Activated CD4-positive, alpha-beta memory T cell treated with anti-CD3 and anti-CD28 coated beads for 36 hours (primary cell): ENCODE results near the gene PEX5L. TPM values are rescaled to one million over a fixed set of nuclear protein-coding genes. Genes with fewer than 3 reads are reported as not detected.

Experiments used
- CTCF ChIA-PET: fragments of 350-600 bp; sonication (Branson Sonifier 250); formaldehyde crosslinking; loops from one replicate; lab custom pipeline; 2021; ENCODE audit warnings: antibody characterized with exemption, inconsistent platforms; lab: Charles Lee
- POLR2A ChIA-PET: fragments of 350-600 bp; sonication (Branson Sonifier 250); formaldehyde crosslinking; loops from one replicate; lab custom pipeline; 2021; ENCODE audit warnings: antibody characterized with exemption; lab: Charles Lee
- DNase-seq: peaks from one replicate; pipeline ENCODE4 v3.0.0-alpha.2; 2020
- H3K27ac Mint-ChIP-seq: one replicate; pipeline ENCODE4 v1.8.0; 2021; ENCODE audit warnings: mixed read lengths
- H3K27me3 Mint-ChIP-seq: one replicate; pipeline ENCODE4 v1.8.0; 2021; ENCODE audit warnings: mixed read lengths
- H3K36me3 Mint-ChIP-seq: one replicate; pipeline ENCODE4 v1.8.0; 2021; ENCODE audit warnings: mixed read lengths
- H3K4me1 Mint-ChIP-seq: one replicate; pipeline ENCODE4 v1.8.0; 2021; ENCODE audit warnings: low read depth, mixed read lengths
- H3K4me3 Mint-ChIP-seq: one replicate; pipeline ENCODE4 v1.8.0; 2021; ENCODE audit warnings: mild to moderate bottlenecking, mixed read lengths
- H3K9me3 Mint-ChIP-seq: one replicate; pipeline ENCODE4 v1.8.0; 2021; ENCODE audit warnings: mixed read lengths
- intact Hi-C: fragments of 100-400 bp; cut with micrococcal nuclease; formaldehyde crosslinking; loops from one replicate; pipeline ENCODE4 v1.15.1; 2023
- total RNA-seq, 2 experiments: library from RNA; stranded (reverse); gene quantifications; one replicate each; pipeline ENCODE4 v1.2.3, GENCODE V29; 2021

PEX5L gene
- total RNA-seq, 2 experiments from 2014 or later: not detected

GRCh38 chr3:180002006-180002405 lies 34.7 kb downstream of the PEX5L start:
- H3K9me3 Mint-ChIP-seq: peaks cover 2% of the 10 kb centered on the region
- no peaks in the 10 kb centered on the region for H3K27me3 Mint-ChIP-seq
- no peaks in the 10 kb centered on the region for H3K36me3 Mint-ChIP-seq
- H3K4me3 Mint-ChIP-seq: no peak overlapping the region
- intact Hi-C loops: no loop called here
- H3K27ac Mint-ChIP-seq: no peak overlapping the region
- no peaks in the 10 kb centered on the region for H3K4me1 Mint-ChIP-seq
- ChIA-PET CTCF (interaction anchor here (0.7 kb wide), 1 partner anchor 763 kb away, joined by 4 read pairs; no protein-coding TSS in a partner anchor), POLR2A (no interaction called here)
- no peak for DNase-seq

GRCh38 chr3:180000500-180000899 lies 36.2 kb downstream of the PEX5L start:
- no peak for DNase-seq
- H3K27me3 Mint-ChIP-seq: no peaks in the 10 kb centered on the region
- ChIA-PET CTCF (no interaction called here), POLR2A (no interaction called here)
- no peak overlapping the region for H3K27ac Mint-ChIP-seq
- H3K36me3 Mint-ChIP-seq: no peaks in the 10 kb centered on the region
- no peaks in the 10 kb centered on the region for H3K9me3 Mint-ChIP-seq
- H3K4me3 Mint-ChIP-seq: no peak overlapping the region
- H3K4me1 Mint-ChIP-seq: no peaks in the 10 kb centered on the region
- intact Hi-C loops: no loop called here

DNA sequence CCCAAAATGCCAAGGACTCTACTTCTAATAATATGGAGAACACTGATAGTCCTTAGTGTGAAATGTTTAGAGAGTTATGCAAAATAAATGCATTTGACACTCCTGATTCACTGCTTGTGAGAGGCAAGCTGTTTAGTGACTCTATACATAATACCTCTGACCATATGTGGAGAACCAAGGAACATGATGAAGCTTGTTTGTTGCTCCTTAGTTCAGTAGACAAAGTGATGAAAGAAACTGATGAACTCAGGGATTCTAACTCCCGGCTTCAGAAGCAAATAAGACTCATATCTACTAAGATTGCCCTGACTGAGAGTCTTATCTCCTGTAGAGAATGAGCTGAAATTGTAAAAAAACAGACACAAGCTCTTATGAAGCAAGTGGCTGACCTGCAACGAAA lies 41.3 kb downstream of the PEX5L start:
- intact Hi-C loops: no loop called here
- ChIA-PET CTCF (no interaction called here), POLR2A (no interaction called here)
- no peaks in the 10 kb centered on the region for H3K4me1 Mint-ChIP-seq
- DNase-seq: no peak
- H3K9me3 Mint-ChIP-seq: no peaks in the 10 kb centered on the region
- peaks cover 1% of the 10 kb centered on the region for H3K27me3 Mint-ChIP-seq
- no peaks in the 10 kb centered on the region for H3K36me3 Mint-ChIP-seq
- no peak overlapping the region for H3K4me3 Mint-ChIP-seq
- no peak overlapping the region for H3K27ac Mint-ChIP-seq

- POLR2A ChIA-PET: no interaction called here
- no peak for DNase-seq
- Mint-ChIP-seq H3K4me1 (no peaks in the 10 kb centered on the region), H3K36me3 (no peaks in the 10 kb centered on the region), H3K27me3 (peaks cover 1% of the 10 kb centered on the region), H3K9me3 (no peaks in the 10 kb centered on the region), H3K4me3 (no peak overlapping the region), H3K27ac (no peak overlapping the region)
- CTCF ChIA-PET: interaction anchor here (1.1 kb wide), 1 partner anchor 63 kb away, joined by 4 read pairs; no protein-coding TSS in a partner anchor
- intact Hi-C loops: no loop called here
These were observed 44.9 kb downstream of the PEX5L start for GRCh38 chr3:179991883-179992282.

DNA sequence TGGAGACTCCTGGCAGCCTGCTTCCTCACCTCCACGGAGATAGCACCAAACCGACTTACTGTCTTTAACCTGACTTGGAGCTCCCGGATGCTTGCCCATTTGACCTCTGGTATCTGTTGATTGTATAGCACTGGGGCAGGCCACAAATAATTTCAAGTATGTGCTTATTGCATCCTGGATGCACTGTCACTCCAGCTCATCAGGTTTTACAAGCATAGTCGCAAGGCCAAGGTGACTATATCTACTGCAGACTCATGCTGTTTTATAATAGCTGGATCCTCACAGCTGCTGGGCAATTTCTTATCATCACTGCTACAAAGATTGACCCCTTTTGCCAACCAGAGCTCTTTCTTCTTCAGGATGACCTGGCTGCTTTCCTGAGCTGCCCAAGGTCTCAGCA lies 45.6 kb downstream of the PEX5L start:
- no peak for DNase-seq
- Mint-ChIP-seq H3K9me3 (no peaks in the 10 kb centered on the region), H3K4me1 (no peaks in the 10 kb centered on the region), H3K4me3 (no peak overlapping the region), H3K36me3 (no peaks in the 10 kb centered on the region), H3K27ac (no peak overlapping the region), H3K27me3 (peaks cover 1% of the 10 kb centered on the region)
- CTCF ChIA-PET: interaction anchor here (1.1 kb wide), 1 partner anchor 62 kb away, joined by 4 read pairs; no protein-coding TSS in a partner anchor
- intact Hi-C loops: no loop called here
- POLR2A ChIA-PET: interaction anchor here (0.8 kb wide), 1 partner anchor 20 kb away, joined by 3 read pairs; no protein-coding TSS in a partner anchor

DNA sequence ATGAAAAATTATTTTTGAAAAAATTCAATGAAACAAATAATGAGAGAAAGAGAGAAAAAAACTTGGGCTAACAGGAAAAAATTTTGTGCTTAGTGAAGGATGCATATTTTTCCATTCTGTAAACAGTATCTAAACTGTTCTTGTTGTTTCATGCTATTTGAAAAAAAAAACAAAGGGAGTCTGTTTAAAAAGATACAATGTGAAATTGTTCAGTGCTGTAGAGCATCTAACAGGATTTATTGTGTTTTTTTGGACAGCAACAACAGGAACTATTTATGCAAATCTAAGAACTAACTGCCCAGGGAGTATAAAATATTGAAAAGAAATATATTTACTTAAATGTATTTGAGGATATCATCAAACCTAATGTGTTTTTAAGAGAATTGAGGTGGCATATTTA lies 55.1 kb downstream of the PEX5L start:
- no peaks in the 10 kb centered on the region for H3K9me3 Mint-ChIP-seq
- no peaks in the 10 kb centered on the region for H3K36me3 Mint-ChIP-seq
- intact Hi-C loops: no loop called here
- H3K4me1 Mint-ChIP-seq: no peaks in the 10 kb centered on the region
- H3K27me3 Mint-ChIP-seq: peaks cover 3% of the 10 kb centered on the region
- DNase-seq: no peak
- H3K4me3 Mint-ChIP-seq: no peak overlapping the region
- no peak overlapping the region for H3K27ac Mint-ChIP-seq
- ChIA-PET POLR2A (no interaction called here), CTCF (no interaction called here)

DNA sequence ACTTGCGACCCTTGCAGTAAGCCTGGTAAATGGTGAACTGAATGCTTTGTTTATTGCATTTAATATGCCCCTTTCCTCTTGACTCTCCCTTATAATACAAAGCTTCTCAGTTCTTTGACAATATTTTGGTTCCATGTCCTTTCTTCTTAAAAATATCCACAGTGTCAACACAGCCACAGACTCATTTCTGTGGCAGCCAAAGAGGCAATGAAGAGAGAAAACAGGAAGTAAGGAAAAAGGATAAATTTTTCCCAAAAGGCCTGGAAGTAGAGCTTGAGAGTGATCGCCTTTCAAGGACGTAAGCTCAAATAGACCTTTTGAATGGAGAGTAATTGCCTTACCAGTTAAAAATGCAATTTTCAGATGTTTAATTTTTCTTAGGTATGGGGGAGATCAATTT lies 59.4 kb downstream of the PEX5L start:
- H3K9me3 Mint-ChIP-seq: no peaks in the 10 kb centered on the region
- DNase-seq: no peak
- POLR2A ChIA-PET: no interaction called here
- no peaks in the 10 kb centered on the region for H3K4me1 Mint-ChIP-seq
- intact Hi-C loops: no loop called here
- H3K27me3 Mint-ChIP-seq: peaks cover 8% of the 10 kb centered on the region
- H3K27ac Mint-ChIP-seq: no peak overlapping the region
- CTCF ChIA-PET: no interaction called here
- H3K36me3 Mint-ChIP-seq: no peaks in the 10 kb centered on the region
- H3K4me3 Mint-ChIP-seq: no peak overlapping the region

DNA sequence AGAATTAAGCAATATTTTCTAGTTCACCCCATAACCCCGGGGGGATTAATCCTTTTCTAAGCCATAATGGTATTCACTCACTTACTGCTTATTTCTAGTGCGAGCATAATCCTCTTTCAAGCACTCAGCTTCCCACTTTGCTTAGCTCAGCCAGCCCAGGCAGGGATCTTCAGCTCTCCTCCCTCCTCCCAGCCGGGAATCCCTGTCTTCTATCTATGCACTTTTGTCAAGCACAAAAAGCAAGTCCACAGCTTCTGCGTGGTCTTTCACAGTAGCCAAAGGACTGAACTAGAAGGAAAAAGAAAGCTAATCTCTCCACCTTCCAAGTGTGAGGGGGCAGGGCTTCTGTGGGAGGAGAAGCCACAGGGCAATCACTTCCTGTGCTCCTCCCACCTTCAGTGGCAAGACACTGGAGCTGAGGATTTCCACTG lies 62.8 kb downstream of the PEX5L start:
- POLR2A ChIA-PET: no interaction called here

GRCh38 chr3:179972881-179973423 lies 63.8 kb downstream of the PEX5L start:
- Mint-ChIP-seq H3K9me3 (no peaks in the 10 kb centered on the region), H3K36me3 (no peaks in the 10 kb centered on the region), H3K27me3 (peaks cover 9% of the 10 kb centered on the region), H3K4me3 (no peak overlapping the region), H3K27ac (no peak overlapping the region), H3K4me1 (peaks cover 6% of the 10 kb centered on the region)
- ChIA-PET CTCF (interaction anchor here (2.1 kb wide), 1 partner anchor 44 kb away, joined by 5 read pairs; no protein-coding TSS in a partner anchor), POLR2A (no interaction called here)
- intact Hi-C loops: no loop called here
- DNase-seq: no peak

More for the DNA sequence above, 62.8 kb downstream of the PEX5L start:
- Mint-ChIP-seq H3K36me3 (no peaks in the 10 kb centered on the region), H3K9me3 (no peaks in the 10 kb centered on the region), H3K4me3 (no peak overlapping the region), H3K27ac (no peak overlapping the region), H3K4me1 (peaks cover 6% of the 10 kb centered on the region), H3K27me3 (peaks cover 9% of the 10 kb centered on the region)
- no peak for DNase-seq
- CTCF ChIA-PET: interaction anchor here (2.1 kb wide), 1 partner anchor 45 kb away, joined by 5 read pairs; no protein-coding TSS in a partner anchor
- intact Hi-C loops: no loop called here

- CTCF ChIA-PET: no interaction called here
These were observed 65.5 kb downstream of the PEX5L start for GRCh38 chr3:179971280-179971679.

DNA sequence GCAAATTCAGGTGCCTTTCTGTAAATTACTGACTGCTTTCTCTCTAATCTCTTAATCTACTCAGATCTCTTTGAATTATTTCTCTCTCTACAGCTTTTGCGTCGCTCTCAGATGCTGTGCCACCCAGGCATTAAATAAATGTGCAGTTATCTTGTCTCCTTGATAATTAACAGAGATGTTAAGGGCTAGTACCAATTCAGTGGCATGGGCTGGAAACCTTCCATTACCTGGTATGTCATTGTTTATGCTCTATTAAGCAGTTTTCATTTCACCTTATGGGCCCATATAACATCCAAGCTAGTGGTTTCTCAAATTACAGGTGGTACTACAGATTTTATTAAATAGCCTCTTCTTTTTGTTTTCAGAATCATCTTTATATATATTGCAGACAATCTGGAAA lies 66.0 kb downstream of the PEX5L start:
- Mint-ChIP-seq H3K4me1 (peaks cover 8% of the 10 kb centered on the region), H3K27ac (no peak overlapping the region), H3K9me3 (no peaks in the 10 kb centered on the region), H3K27me3 (peaks cover 12% of the 10 kb centered on the region), H3K4me3 (no peak overlapping the region), H3K36me3 (no peaks in the 10 kb centered on the region)
- CTCF ChIA-PET: no interaction called here
- POLR2A ChIA-PET: interaction anchor here (0.9 kb wide), 1 partner anchor 20 kb away, joined by 3 read pairs; no protein-coding TSS in a partner anchor
- DNase-seq: no peak
- intact Hi-C loops: no loop called here

More at GRCh38 chr3:179971280-179971679, 65.5 kb downstream of the PEX5L start:
- intact Hi-C loops: no loop called here
- H3K4me3 Mint-ChIP-seq: no peak overlapping the region
- H3K4me1 Mint-ChIP-seq: peaks cover 8% of the 10 kb centered on the region
- POLR2A ChIA-PET: interaction anchor here (0.9 kb wide), 1 partner anchor 20 kb away, joined by 3 read pairs; no protein-coding TSS in a partner anchor
- H3K9me3 Mint-ChIP-seq: no peaks in the 10 kb centered on the region
- H3K27ac Mint-ChIP-seq: no peak overlapping the region
- H3K36me3 Mint-ChIP-seq: no peaks in the 10 kb centered on the region
- DNase-seq: no peak
- peaks cover 12% of the 10 kb centered on the region for H3K27me3 Mint-ChIP-seq

GRCh38 chr3:179969525-179969924 lies 67.2 kb downstream of the PEX5L start:
- peaks cover 14% of the 10 kb centered on the region for H3K27me3 Mint-ChIP-seq
- no peak for DNase-seq
- no peaks in the 10 kb centered on the region for H3K9me3 Mint-ChIP-seq
- peaks cover 8% of the 10 kb centered on the region for H3K4me1 Mint-ChIP-seq
- H3K4me3 Mint-ChIP-seq: no peak overlapping the region
- no peaks in the 10 kb centered on the region for H3K36me3 Mint-ChIP-seq
- H3K27ac Mint-ChIP-seq: no peak overlapping the region
- intact Hi-C loops: loop anchor here (2.0 kb wide), 1 partner anchor 317 kb away; the partner anchor contains the start of gene USP13
- POLR2A ChIA-PET: no interaction called here
- CTCF ChIA-PET: no interaction called here

DNA sequence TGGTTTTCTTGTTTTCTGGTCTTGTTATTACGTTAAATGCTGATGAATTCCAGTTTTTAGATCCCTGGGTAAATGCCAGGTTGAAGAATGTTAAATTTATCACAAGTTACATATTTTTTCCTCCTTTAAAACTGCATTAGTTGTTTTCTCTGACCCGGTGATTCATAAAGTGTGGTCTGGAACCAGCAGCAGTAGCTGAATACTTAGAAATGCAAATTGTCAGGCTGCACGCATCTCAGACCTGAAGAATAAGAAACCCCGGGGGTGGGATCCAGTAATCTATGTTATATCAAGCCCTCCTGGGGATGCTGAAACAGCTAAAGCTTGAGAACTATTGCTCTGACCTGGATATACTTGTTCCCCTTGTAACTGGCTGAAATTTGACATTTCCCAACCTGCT lies 69.1 kb downstream of the PEX5L start:
- CTCF ChIA-PET: no interaction called here
- H3K27ac Mint-ChIP-seq: no peak overlapping the region
- H3K4me1 Mint-ChIP-seq: peaks cover 8% of the 10 kb centered on the region
- intact Hi-C loops: loop anchor here (2.0 kb wide), 1 partner anchor 315 kb away; the partner anchor contains the start of gene USP13
- H3K4me3 Mint-ChIP-seq: no peak overlapping the region
- H3K36me3 Mint-ChIP-seq: no peaks in the 10 kb centered on the region
- POLR2A ChIA-PET: no interaction called here
- peaks cover 14% of the 10 kb centered on the region for H3K27me3 Mint-ChIP-seq
- no peaks in the 10 kb centered on the region for H3K9me3 Mint-ChIP-seq
- DNase-seq: peak; percentile 35
